PC-9 (cell line): ENCODE results near the gene PDE6C. TPM values are rescaled to one million over a fixed set of nuclear protein-coding genes. Genes with fewer than 3 reads are reported as not detected.

ENCODE experiments used
- BruUV-seq: library from RNA; stranded (reverse); fragments of 400-500 nt; replicated peaks from 2 replicates; lab custom pipeline; 2021; lab: Mats Ljungman, UMichigan
- CTCF ChIA-PET: fragments of 300-600 bp; sonication (Branson Sonifier 250); formaldehyde crosslinking; loops from one replicate; lab custom pipeline; 2022; ENCODE audit warnings: antibody characterized with exemption; lab: Charles Lee
- POLR2A ChIA-PET: fragments of 300-600 bp; sonication (Branson Sonifier 250); formaldehyde crosslinking; loops from one replicate; lab custom pipeline; 2022; ENCODE audit warnings: antibody characterized with exemption; ENCODE audit not compliant: unreplicated experiment; lab: Charles Lee
- DNase-seq, 2 experiments: peaks; one replicate each; pipeline versions ENCODE4 v3.0.0 to v3.0.0-alpha.2; 2015 to 2022; ENCODE audit warnings: mixed read lengths in 1 of 2
- H2AFZ ChIP-seq: fragments of 200-600 bp; sonication (generic); 2 replicates; pipeline ENCODE4 v1.8.1; 2017; ENCODE audit warnings: antibody characterized with exemption
- H3F3A ChIP-seq: fragments of 200-600 bp; sonication (generic); 2 replicates; pipeline ENCODE4 v1.8.1; 2017; ENCODE audit warnings: antibody characterized with exemption, mild to moderate bottlenecking, low read depth; ENCODE audit not compliant: insufficient read depth
- H3K27ac ChIP-seq: fragments of 200-600 bp; sonication (generic); 2 replicates; pipeline ENCODE4 v1.6.1; 2016; ENCODE audit warnings: mixed run types
- H3K27me3 ChIP-seq: fragments of 200-600 bp; sonication (generic); 2 replicates; pipeline ENCODE4 v1.6.1; 2016; ENCODE audit warnings: low read depth, mixed run types; ENCODE audit not compliant: insufficient read depth
- H3K36me3 ChIP-seq: fragments of 200-600 bp; sonication (generic); 2 replicates; pipeline ENCODE4 v1.6.1; 2016; ENCODE audit warnings: low read depth, mixed run types
- H3K4me1 ChIP-seq: fragments of 200-600 bp; sonication (generic); replicated peaks from 2 replicates; pipeline ENCODE4 v1.6.1; 2016; ENCODE audit warnings: mixed run types; ENCODE audit not compliant: insufficient read depth
- H3K4me2 ChIP-seq: fragments of 200-600 bp; sonication (generic); 2 replicates; pipeline ENCODE4 v1.6.1; 2017; ENCODE audit warnings: mixed run types
- H3K4me3 ChIP-seq: fragments of 200-600 bp; sonication (generic); 2 replicates; pipeline ENCODE4 v1.6.1; 2016; ENCODE audit warnings: mixed run types
- H3K79me2 ChIP-seq: fragments of 200-600 bp; sonication (generic); 2 replicates; pipeline ENCODE4 v1.6.1; 2017; ENCODE audit warnings: low read depth, mixed run types
- H3K9me2 ChIP-seq: fragments of 200-600 bp; sonication (generic); 2 replicates; pipeline ENCODE4 v1.8.1; 2017; ENCODE audit warnings: mild to moderate bottlenecking; ENCODE audit not compliant: insufficient read depth
- H3K9me3 ChIP-seq: fragments of 200-600 bp; sonication (generic); 2 replicates; pipeline ENCODE4 v1.8.1; 2016; ENCODE audit warnings: low read depth; ENCODE audit not compliant: insufficient read depth
- H4K20me1 ChIP-seq: fragments of 200-600 bp; sonication (generic); 2 replicates; pipeline ENCODE4 v1.8.1; 2017; ENCODE audit not compliant: insufficient read depth
- CTCF ChIP-seq: fragments of 200-600 bp; sonication (generic); conservative IDR thresholded peaks from 2 replicates; pipeline ENCODE4 v1.6.1; 2017; ENCODE audit warnings: mixed run types, antibody characterized with exemption, mild to moderate bottlenecking, moderate library complexity
- EZH2 ChIP-seq: fragments of 200-600 bp; sonication (generic); IDR thresholded peaks from 2 replicates; pipeline ENCODE4 v1.8.0; 2017; ENCODE audit warnings: antibody characterized with exemption, low read depth
- intact Hi-C: fragments of 100-400 bp; cut with micrococcal nuclease; formaldehyde crosslinking; loops from one replicate; pipeline ENCODE4 v1.10.0; 2022; ENCODE audit not compliant: unreplicated experiment
- total RNA-seq: library from RNA; stranded (reverse); gene quantifications from 2 replicates; pipeline ENCODE4 v1.2.3, GENCODE V29; 2021

Gene PDE6C
- total RNA-seq, 1 experiment from 2014 or later: not detected

DNA sequence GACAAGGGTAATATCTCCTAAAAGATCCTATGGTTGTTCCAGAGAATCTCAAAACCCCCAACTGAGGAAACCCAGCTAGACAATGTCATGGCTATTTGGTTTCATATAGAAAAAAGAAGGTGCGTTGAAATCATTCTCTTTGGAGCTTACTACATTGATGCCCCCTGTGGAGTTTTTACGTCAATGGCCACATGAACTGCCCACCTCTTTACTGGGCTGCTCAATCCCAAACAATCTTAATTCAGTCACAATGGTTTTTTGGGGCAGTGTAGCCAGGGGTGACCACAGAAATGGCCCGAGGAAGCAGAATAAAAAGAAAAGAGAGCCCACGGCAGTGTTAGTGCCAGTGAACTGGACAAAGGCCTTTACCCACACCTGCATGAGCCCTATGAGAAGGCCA is 19.1 kb upstream of the PDE6C start:
- no peaks in the 10 kb centered on the region for H4K20me1 ChIP-seq

GRCh38 chr10:93593749-93594148 is 18.6 kb upstream of the PDE6C start:
- ChIA-PET POLR2A (no interaction called here), CTCF (no interaction called here)
- H3K4me2 ChIP-seq: no peak overlapping the region
- DNase-seq: no peak
- no peaks in the 10 kb centered on the region for H3K4me1 ChIP-seq
- H3K36me3 ChIP-seq: no peaks in the 10 kb centered on the region
- no peaks in the 10 kb centered on the region for H3K9me2 ChIP-seq
- no peaks in the 10 kb centered on the region for H3K27me3 ChIP-seq
- H3K27ac ChIP-seq: no peak overlapping the region
- no peak overlapping the region for H3K4me3 ChIP-seq
- no peak overlapping the region for H2AFZ ChIP-seq
- intact Hi-C loops: no loop called here
- H3K79me2 ChIP-seq: no peaks in the 10 kb centered on the region
- H4K20me1 ChIP-seq: no peaks in the 10 kb centered on the region
- BruUV-seq: no TSS peak
- H3K9me3 ChIP-seq: no peaks in the 10 kb centered on the region
- no peaks in the 10 kb centered on the region for H3F3A ChIP-seq
- TF ChIP-seq EZH2 (no peak), CTCF (no peak)

More for the DNA sequence above, 19.1 kb upstream of the PDE6C start:
- Histone ChIP-seq H3K27me3 (no peaks in the 10 kb centered on the region), H3K36me3 (no peaks in the 10 kb centered on the region), H3K79me2 (no peaks in the 10 kb centered on the region), H3K9me2 (no peaks in the 10 kb centered on the region), H2AFZ (no peak overlapping the region), H3K4me3 (no peak overlapping the region), H3K4me1 (no peaks in the 10 kb centered on the region), H3F3A (no peaks in the 10 kb centered on the region), H3K9me3 (no peaks in the 10 kb centered on the region), H3K27ac (no peak overlapping the region), H3K4me2 (no peak overlapping the region)
- no TSS peak for BruUV-seq
- POLR2A ChIA-PET: no interaction called here
- DNase-seq: no peak
- intact Hi-C loops: no loop called here
- CTCF ChIA-PET: no interaction called here
- no peak for TF ChIP-seq CTCF
- TF ChIP-seq EZH2: no peak

DNA sequence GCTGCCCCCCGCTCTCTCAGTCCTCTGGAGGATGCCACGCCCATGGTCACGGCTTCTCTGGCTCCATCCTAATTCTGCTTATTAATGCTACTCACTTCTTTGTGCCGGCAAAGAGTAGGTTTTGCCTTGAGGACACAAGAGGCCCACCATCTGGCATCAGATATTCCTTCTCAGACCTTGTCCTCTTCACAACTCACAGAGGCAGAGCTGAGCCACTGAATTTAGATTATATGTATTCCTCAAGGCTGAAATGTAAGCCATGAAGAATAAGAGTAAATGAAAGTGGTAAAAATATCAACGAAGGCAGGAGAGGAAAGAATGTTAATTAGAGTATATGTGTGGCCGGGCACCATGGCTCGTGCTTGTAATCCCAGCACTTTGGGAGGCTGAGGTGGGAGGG is 17.8 kb upstream of the PDE6C start:
- H3F3A ChIP-seq: no peaks in the 10 kb centered on the region
- no peaks in the 10 kb centered on the region for H3K9me3 ChIP-seq
- no peaks in the 10 kb centered on the region for H3K36me3 ChIP-seq
- intact Hi-C loops: no loop called here
- no TSS peak for BruUV-seq
- H3K79me2 ChIP-seq: no peaks in the 10 kb centered on the region
- no peak overlapping the region for H3K27ac ChIP-seq
- no peaks in the 10 kb centered on the region for H3K27me3 ChIP-seq
- DNase-seq: no peak
- no peak for TF ChIP-seq EZH2
- TF ChIP-seq CTCF: no peak
- no peak overlapping the region for H3K4me3 ChIP-seq
- H3K4me1 ChIP-seq: no peaks in the 10 kb centered on the region
- POLR2A ChIA-PET: no interaction called here
- CTCF ChIA-PET: no interaction called here
- no peaks in the 10 kb centered on the region for H4K20me1 ChIP-seq
- no peak overlapping the region for H2AFZ ChIP-seq
- H3K4me2 ChIP-seq: no peak overlapping the region
- H3K9me2 ChIP-seq: no peaks in the 10 kb centered on the region
